GM19397 (cell line): ENCODE measurements around the gene ZXDC.

Experiments used
- ATAC-seq: cut with Tn5 transposase; IDR thresholded peaks from one replicate; pipeline ENCODE4 v1.9.1; 2021; ENCODE audit warnings: mild to moderate bottlenecking, moderate library complexity; ENCODE audit not compliant: unreplicated experiment

The ZXDC gene

GRCh38 chr3:126398423-126399350 is 77.0 kb downstream of the ZXDC start:
- no peak for ATAC-seq

GRCh38 chr3:126397610-126398422 is 77.9 kb downstream of the ZXDC start:
- ATAC-seq = no peak

GRCh38 chr3:126396536-126396935 is 79.2 kb downstream of the ZXDC start:
- ATAC-seq = no peak

GRCh38 chr3:126395846-126396513 is 79.7 kb downstream of the ZXDC start:
- ATAC-seq = no peak

- no peak for ATAC-seq
Observed at GRCh38 chr3:126394977-126395321, 80.7 kb downstream of the ZXDC start.

GRCh38 chr3:126394179-126394976 is 81.3 kb downstream of the ZXDC start, which contains the start of gene CFAP100:
Gene CFAP100, plus strand, starts transcription at chr3:126394909. Its CDS starts 1,092 bp downstream, at chr3:126396001.
- no peak for ATAC-seq

GRCh38 chr3:126393563-126393962 is 82.1 kb downstream of the ZXDC start:
- ATAC-seq = no peak

GRCh38 chr3:126392246-126392645 is 83.4 kb downstream of the ZXDC start:
- ATAC-seq = no peak

GRCh38 chr3:126391631-126392030 is 84.1 kb downstream of the ZXDC start:
- no peak for ATAC-seq

- no peak for ATAC-seq
Observed at GRCh38 chr3:126390751-126391150, 84.9 kb downstream of the ZXDC start.

GRCh38 chr3:126390201-126390600 is 85.5 kb downstream of the ZXDC start:
- ATAC-seq = no peak

DNA sequence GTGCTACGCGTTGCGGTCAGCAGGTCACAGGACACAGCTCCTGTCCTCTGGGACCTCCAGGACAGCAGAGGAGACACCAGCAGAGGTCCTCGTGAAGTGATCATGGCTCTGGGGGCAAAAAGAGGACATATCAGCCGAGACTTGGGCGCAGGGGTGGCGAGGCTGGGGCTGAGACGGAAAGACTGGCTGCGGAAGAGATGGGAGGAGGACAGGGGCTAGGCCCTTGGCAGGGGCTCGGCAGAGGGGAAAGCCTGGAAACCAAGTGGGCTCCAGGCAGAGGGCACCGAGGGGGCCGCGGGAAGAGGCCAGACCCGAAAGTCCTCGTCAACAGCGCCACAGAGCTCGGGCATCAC is 85.9 kb downstream of the ZXDC start:
- no peak for ATAC-seq

- ATAC-seq = no peak
Observed at GRCh38 chr3:126389112-126389793, 86.4 kb downstream of the ZXDC start.
